Spleen (tissue), 11 donors: ENCODE results near the gene GTSF1L. TPM values are rescaled to one million over a fixed set of nuclear protein-coding genes. Genes with fewer than 3 reads are reported as not detected.

Experiments
- DNase-seq: peaks from one replicate; pipeline ENCODE4 v3.0.0-alpha.2; 2020
- H3K27ac ChIP-seq, 8 donors: fragments of 200-600 bp; sonication (generic) in 7 of 8; 1 replicate in 4 of 8; 2 replicates in 4 of 8; pipeline versions ENCODE4 v1.5.0 to v1.8.0; 2016 to 2021; ENCODE audit warnings: inconsistent platforms in 4 of 8, mild to moderate bottlenecking in 4 of 8, moderate library complexity in 1 of 8
- H3K27me3 ChIP-seq, 7 donors: fragments of 200-600 bp; sonication (generic) in 6 of 7; replicated peaks in 1 of 7; 1 replicate in 4 of 7; 2 replicates in 3 of 7; pipeline versions ENCODE4 v1.5.0 to v1.8.0; 2016 to 2021; ENCODE audit warnings: inconsistent platforms in 3 of 7, mild to moderate bottlenecking in 1 of 7
- H3K36me3 ChIP-seq, 6 donors: fragments of 200-600 bp; sonication (generic) in 5 of 6; 1 replicate in 4 of 6; 2 replicates in 2 of 6; pipeline versions ENCODE4 v1.5.0 to v1.8.0; 2016 to 2021; ENCODE audit warnings: inconsistent platforms in 2 of 6
- H3K4me1 ChIP-seq, 6 donors: fragments of 200-600 bp; sonication (generic) in 5 of 6; 1 replicate in 3 of 6; 2 replicates in 3 of 6; pipeline versions ENCODE4 v1.5.0 to v1.8.0; 2016 to 2021; ENCODE audit warnings: inconsistent platforms in 3 of 6
- H3K4me3 ChIP-seq, 8 donors: fragments of 200-600 bp; sonication (generic) in 7 of 8; 1 replicate in 4 of 8; 2 replicates in 4 of 8; pipeline versions ENCODE4 v1.5.0 to v1.8.0; 2016 to 2021; ENCODE audit warnings: inconsistent platforms in 4 of 8, mild to moderate bottlenecking in 4 of 8, moderate library complexity in 2 of 8
- H3K9me3 ChIP-seq, 8 donors: fragments of 200-600 bp; sonication (generic) in 7 of 8; 1 replicate in 4 of 8; 2 replicates in 4 of 8; pipeline versions ENCODE4 v1.5.0 to v1.8.0; 2016 to 2021; ENCODE audit warnings: inconsistent platforms in 4 of 8
- POLR2A ChIP-seq, 3 donors: fragments of 450-650 bp; IDR thresholded peaks; one replicate each; pipeline ENCODE4 v1.5.1; 2017; ENCODE audit warnings: antibody characterized with exemption in 3 of 3, mild to moderate bottlenecking in 1 of 3
- POLR2AphosphoS5 ChIP-seq, 3 donors: sonication (generic); formaldehyde crosslinking; IDR thresholded peaks; one replicate each; pipeline ENCODE4 v1.5.1; 2017; ENCODE audit warnings: antibody characterized with exemption in 3 of 3
- WGBS, 5 donors: extraction: QIAGEN DNeasy Blood & Tissue Kit in 3 of 5; methylation state at CpG; one replicate each; pipeline versions ENCODE4 v1.1.5 to v1.1.7; 2013 to 2018; 5-methylcytosine and 5-hydroxymethylcytosine counted together
- intact Hi-C: fragments of 100-400 bp; cut with DNase I; formaldehyde crosslinking; loops from one replicate; pipeline ENCODE4 v1.15.0; 2023; ENCODE audit warnings: low total_unique reads
- polyA plus RNA-seq, 3 donors: library from polyadenylated mRNA; stranded (reverse); fragments of 200-250 nt; gene quantifications; one replicate each; pipeline ENCODE4 v1.2.1, GENCODE V29; 2013
- total RNA-seq, 7 donors: library from RNA; depleted of rRNA in 3 of 7; stranded (reverse); fragments of >200 nt in 3 of 7; fragmentation: NEBNext Ultra II Directional in 4 of 7; extraction: Animal tissue kit (Norgen Biotek cat#: 25700) in 4 of 7; gene quantifications; one replicate each; pipeline versions ENCODE4 v1.1.0 to v1.2.1, GENCODE V29; 2016 to 2021
- TF ChIP-seq, protein P1 (sequence below), 11 experiments: fragments of 200-600 bp in 7 of 11; fragments of 450-650 bp in 4 of 11; sonication (generic) in 4 of 11; IDR thresholded peaks in 8 of 11; conservative IDR thresholded peaks in 3 of 11; 1 replicate in 7 of 11; 2 replicates in 4 of 11; pipeline versions ENCODE4 v1.4.0 to v1.8.0; 2016 to 2021; ENCODE audit warnings: antibody characterized with exemption in 11 of 11, inconsistent platforms in 4 of 11, mild to moderate bottlenecking in 1 of 11
- donor health status: healthy with polysubstance abuse.
- donor health status: DM: no; HTN: no; CAD: no; lungs with moderate emphysema.
- donor health status: DM: no; HTN: no; CAD: no.
- donor health status: Bipolar disorder and iron deficiency.
- donor health status: healthy.
- donor health status: DM: no; HTN: no; CAD: no.
- donor health status: DM: yes; HTN: yes; CAD: no.

The GTSF1L gene
- total and polyA plus RNA-seq, 10 donors = 0.40 to 3.0 (median 0.90) TPM; not detected in 5

DNA sequence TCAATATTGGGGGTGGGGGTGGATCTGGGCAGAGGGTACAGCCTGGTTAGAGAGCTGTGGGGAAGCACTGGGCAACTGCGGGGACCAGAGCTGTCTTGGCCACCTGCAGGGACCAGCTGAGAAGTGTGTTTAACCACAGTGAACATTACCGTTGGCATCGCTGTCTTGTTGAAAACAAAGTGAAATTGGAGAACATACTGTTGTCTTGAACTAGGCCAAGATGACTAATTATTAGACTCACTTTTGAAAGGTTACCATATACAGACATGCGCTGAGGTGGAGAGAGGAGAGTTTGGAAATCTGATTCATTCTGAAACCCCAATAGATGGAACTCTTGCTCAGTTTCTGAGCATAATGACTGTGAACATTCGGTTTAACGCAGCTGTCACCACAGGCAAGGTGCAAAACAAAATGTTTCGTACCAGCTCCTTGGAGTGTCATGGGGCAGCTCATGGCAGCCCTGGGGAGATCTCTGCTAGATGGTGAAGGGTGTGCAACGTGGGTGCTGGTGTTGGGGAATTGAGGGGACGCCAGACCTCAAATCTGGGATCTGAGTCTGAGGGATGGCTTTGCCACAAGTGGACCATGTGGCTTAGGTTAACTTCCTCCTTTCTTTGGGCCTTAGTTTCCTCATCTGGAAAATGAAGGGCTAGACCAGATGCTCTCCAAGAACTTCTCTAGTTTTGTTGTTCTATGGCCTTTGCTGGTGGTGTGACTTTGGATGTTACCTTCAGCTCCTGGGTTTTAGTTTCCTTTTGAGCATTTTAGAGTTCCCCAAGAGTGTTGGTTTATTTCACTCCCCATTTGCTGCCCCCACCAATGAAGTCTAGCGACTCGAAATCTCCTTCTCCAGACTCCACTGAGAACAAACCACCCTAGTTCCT is 24.6 kb upstream of the GTSF1L start:
- H3K36me3 ChIP-seq = no peaks in the 10 kb centered on the region
- H3K4me3 ChIP-seq = no peak overlapping the region
- DNase-seq = no peak
- peak overlapping the region in 5 of 8 donors; percentile 52 to 82 (median 71) for H3K27ac ChIP-seq
- no peaks in the 10 kb centered on the region for H3K9me3 ChIP-seq
- H3K4me1 ChIP-seq = peaks cover 4 to 62% (median 35%) of the 10 kb centered on the region in 6 donors
- 38 to 63% (median 45%) methylated on average over 11 of the region's 11 CpGs for WGBS, 5 donors
- no peak for TF ChIP-seq POLR2A (IDR thresholded peaks at IDR 0.05)
- TF ChIP-seq, protein P1, sequence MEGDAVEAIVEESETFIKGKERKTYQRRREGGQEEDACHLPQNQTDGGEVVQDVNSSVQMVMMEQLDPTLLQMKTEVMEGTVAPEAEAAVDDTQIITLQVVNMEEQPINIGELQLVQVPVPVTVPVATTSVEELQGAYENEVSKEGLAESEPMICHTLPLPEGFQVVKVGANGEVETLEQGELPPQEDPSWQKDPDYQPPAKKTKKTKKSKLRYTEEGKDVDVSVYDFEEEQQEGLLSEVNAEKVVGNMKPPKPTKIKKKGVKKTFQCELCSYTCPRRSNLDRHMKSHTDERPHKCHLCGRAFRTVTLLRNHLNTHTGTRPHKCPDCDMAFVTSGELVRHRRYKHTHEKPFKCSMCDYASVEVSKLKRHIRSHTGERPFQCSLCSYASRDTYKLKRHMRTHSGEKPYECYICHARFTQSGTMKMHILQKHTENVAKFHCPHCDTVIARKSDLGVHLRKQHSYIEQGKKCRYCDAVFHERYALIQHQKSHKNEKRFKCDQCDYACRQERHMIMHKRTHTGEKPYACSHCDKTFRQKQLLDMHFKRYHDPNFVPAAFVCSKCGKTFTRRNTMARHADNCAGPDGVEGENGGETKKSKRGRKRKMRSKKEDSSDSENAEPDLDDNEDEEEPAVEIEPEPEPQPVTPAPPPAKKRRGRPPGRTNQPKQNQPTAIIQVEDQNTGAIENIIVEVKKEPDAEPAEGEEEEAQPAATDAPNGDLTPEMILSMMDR (IDR thresholded peaks at IDR 0.05 in 8 of 11, conservative IDR thresholded peaks at IDR 0.05 in 3 of 11) = no peak
- no peak for TF ChIP-seq POLR2AphosphoS5 (IDR thresholded peaks at IDR 0.05)
- intact Hi-C loops = loop anchor here (2.0 kb wide), 1 partner anchor 329 kb away; no protein-coding TSS in a partner anchor
- peaks cover 0 to 41% (median 14%) of the 10 kb centered on the region in 7 donors for H3K27me3 ChIP-seq

DNA sequence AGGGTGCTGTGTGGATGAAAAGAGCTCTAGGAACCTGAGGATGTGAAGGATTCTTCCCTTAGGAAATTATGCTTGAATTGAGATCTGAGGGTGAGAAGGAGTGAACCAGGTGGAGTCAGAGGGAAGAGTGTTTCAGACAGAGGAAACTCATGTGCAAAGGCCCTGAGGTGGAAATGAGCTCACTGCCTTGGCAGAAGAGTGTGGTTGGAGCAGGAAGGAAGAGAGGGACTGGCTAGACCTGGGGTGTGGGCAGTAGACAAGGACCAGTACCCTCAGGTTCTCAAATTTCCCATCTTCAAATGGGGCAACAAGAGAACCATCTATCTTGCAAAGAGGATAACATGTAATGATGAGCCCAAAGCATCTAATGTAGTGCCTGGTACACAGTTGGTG is 24.0 kb upstream of the GTSF1L start:
- DNase-seq = no peak
- Histone ChIP-seq H3K27me3 (peaks cover 0 to 41% (median 14%) of the 10 kb centered on the region in 7 donors), H3K27ac (peak overlapping the region in 5 of 8 donors; percentile 52 to 82 (median 71)), H3K9me3 (no peaks in the 10 kb centered on the region), H3K4me3 (no peak overlapping the region), H3K4me1 (peaks cover 4 to 69% (median 37%) of the 10 kb centered on the region in 6 donors), H3K36me3 (no peaks in the 10 kb centered on the region)
- intact Hi-C loops = loop anchor here (2.0 kb wide), 1 partner anchor 330 kb away; no protein-coding TSS in a partner anchor
- no peak for TF ChIP-seq POLR2AphosphoS5 (IDR thresholded peaks at IDR 0.05)
- TF ChIP-seq, protein P1 (IDR thresholded peaks at IDR 0.05 in 8 of 11, conservative IDR thresholded peaks at IDR 0.05 in 3 of 11) = no peak
- no peak for TF ChIP-seq POLR2A (IDR thresholded peaks at IDR 0.05)

DNA sequence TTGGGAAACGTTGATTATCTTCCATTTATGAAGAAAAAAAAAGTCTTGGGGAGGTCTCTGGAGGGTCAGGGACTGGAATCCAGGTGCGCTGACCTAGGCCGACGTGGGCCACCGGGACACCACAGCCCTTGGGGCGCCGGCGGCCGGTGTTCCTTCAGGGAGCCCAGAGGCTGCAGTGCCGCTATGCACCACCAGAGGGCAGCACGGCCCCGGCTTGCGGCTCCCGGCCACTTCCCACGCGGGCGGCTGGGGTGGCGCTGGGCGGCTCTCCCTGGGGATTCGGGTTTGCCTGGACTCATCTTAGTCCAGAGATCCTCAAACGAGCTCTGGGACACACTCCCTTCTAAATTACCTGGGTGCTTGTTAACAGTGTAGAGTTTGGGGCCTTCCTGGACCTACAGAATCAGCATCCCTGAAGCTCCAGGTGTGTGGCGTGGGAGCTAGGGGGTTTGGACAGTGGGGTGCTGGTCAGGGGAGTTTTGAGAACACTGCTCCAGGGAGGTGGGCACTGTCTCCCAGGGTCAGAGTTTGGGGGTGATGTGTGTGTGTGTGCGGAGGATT is 23.0 kb upstream of the GTSF1L start:
- intact Hi-C loops = loop anchor here (2.0 kb wide), 1 partner anchor 331 kb away; no protein-coding TSS in a partner anchor
- no peak for TF ChIP-seq POLR2A (IDR thresholded peaks at IDR 0.05)
- TF ChIP-seq, protein P1 (IDR thresholded peaks at IDR 0.05 in 8 of 11, conservative IDR thresholded peaks at IDR 0.05 in 3 of 11) = peak; percentile 85 to 100 (median 99)
- peak in 2 of 3 donors; percentile 16 to 58 for TF ChIP-seq POLR2AphosphoS5 (IDR thresholded peaks at IDR 0.05)
- Histone ChIP-seq H3K4me3 (no peak overlapping the region), H3K36me3 (no peaks in the 10 kb centered on the region), H3K9me3 (no peaks in the 10 kb centered on the region), H3K27ac (peak overlapping the region in 2 of 8 donors; percentile 77 to 82), H3K27me3 (peaks cover 0 to 48% (median 14%) of the 10 kb centered on the region in 7 donors), H3K4me1 (peaks cover 4 to 78% (median 42%) of the 10 kb centered on the region in 6 donors)
- WGBS, 5 donors = 8 to 10% (median 9%) methylated on average over 23 of the region's 23 CpGs
- peak; percentile 96 for DNase-seq

DNA sequence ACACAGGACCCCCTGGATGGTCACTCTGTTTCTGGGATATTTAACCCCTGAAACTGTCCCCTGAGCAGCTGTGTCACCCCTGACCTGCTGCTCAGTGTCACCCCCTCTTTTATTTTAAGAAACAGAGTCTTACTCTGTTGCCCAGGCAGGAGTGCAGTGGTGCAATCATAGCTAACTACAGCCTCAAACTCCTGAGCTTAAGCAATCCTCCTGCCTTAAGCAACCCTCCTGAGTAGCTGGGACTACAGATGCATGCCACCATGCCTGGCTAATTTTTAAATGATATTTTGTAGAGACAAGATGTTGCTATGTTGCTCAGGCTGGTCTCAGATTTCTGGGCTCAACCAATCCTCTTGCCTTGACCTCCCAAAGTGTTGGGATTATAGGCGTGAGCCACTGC is 21.5 kb upstream of the GTSF1L start:
- no peak for DNase-seq
- TF ChIP-seq POLR2A (IDR thresholded peaks at IDR 0.05) (no peak), POLR2AphosphoS5 (IDR thresholded peaks at IDR 0.05) (no peak)
- TF ChIP-seq, protein P1 (IDR thresholded peaks at IDR 0.05 in 8 of 11, conservative IDR thresholded peaks at IDR 0.05 in 3 of 11) = no peak
- WGBS, 5 donors = 74 to 81% (median 76%) methylated on average over 1 of the region's 1 CpG
- peaks cover 4 to 76% (median 43%) of the 10 kb centered on the region in 6 donors for H3K4me1 ChIP-seq
- no peaks in the 10 kb centered on the region for H3K9me3 ChIP-seq
- peak overlapping the region in 3 of 8 donors; percentile 44 to 72 (median 59) for H3K27ac ChIP-seq
- no peak overlapping the region for H3K4me3 ChIP-seq
- intact Hi-C loops = no loop called here
- no peaks in the 10 kb centered on the region for H3K36me3 ChIP-seq
- H3K27me3 ChIP-seq = peaks cover 0 to 64% (median 14%) of the 10 kb centered on the region in 7 donors
